Mesothelial cell of epicardium (in vitro differentiated cells): ENCODE results near the gene CARD9. TPM values are rescaled to one million over a fixed set of nuclear protein-coding genes. Genes with fewer than 3 reads are reported as not detected.

Source experiments
- DNase-seq, 2 experiments: peaks; one replicate each; pipeline ENCODE4 v3.0.0; 2021; ENCODE audit warnings: low spot score in 2 of 2; ENCODE audit not compliant: unreplicated experiment in 2 of 2
- H3K27ac Mint-ChIP-seq: 2 replicates; pipeline ENCODE4 v1.8.0; 2021; ENCODE audit warnings: mixed read lengths
- H3K27me3 Mint-ChIP-seq: 2 replicates; pipeline ENCODE4 v1.8.0; 2021; ENCODE audit warnings: low read depth, mixed read lengths
- H3K36me3 Mint-ChIP-seq: 2 replicates; pipeline ENCODE4 v1.8.0; 2021; ENCODE audit warnings: mixed read lengths
- H3K4me1 Mint-ChIP-seq: 2 replicates; pipeline ENCODE4 v1.8.0; 2021; ENCODE audit warnings: mixed read lengths
- H3K4me3 Mint-ChIP-seq: 2 replicates; pipeline ENCODE4 v1.8.0; 2021; ENCODE audit warnings: mild to moderate bottlenecking, moderate library complexity, mixed read lengths
- H3K9me3 Mint-ChIP-seq: 2 replicates; pipeline ENCODE4 v1.8.0; 2021; ENCODE audit warnings: mixed read lengths
- total RNA-seq: library from RNA; stranded (reverse); gene quantifications from 3 replicates; pipeline ENCODE4 v1.2.1, GENCODE V29; 2021
- TF ChIP-seq, protein P1 (sequence below): fragments of 200-600 bp; sonication (generic); IDR thresholded peaks from one replicate; pipeline ENCODE4 v1.5.0; 2021; ENCODE audit warnings: antibody characterized with exemption; ENCODE audit not compliant: unreplicated experiment

The CARD9 gene
- total RNA-seq, 1 donor from 2014 or later = 4.9 TPM

DNA sequence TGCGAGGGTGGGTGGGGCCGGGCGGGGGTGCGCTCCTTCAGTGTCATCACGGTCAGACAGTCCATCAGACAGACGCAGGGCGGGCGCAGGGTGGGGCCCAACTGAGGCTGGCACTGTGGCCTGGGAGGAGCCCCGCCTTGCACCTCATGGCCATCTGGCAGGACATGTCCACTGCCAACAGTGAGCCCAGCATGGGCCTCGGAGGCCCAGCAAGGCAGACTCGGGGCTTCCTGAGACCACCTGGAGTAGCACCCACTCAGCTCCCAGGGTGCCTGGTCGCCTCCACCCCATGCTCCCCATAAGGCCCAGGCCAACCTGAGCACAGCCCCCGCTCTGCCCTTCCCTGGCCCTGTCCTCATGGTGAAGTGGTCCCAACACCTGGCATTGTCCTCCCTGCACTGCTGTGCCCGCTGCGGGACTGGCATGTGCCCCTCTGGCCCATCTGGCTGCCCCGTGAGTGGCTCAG lies 54.7 kb downstream of the CARD9 start:
- peaks cover 3% of the 10 kb centered on the region for H3K4me1 Mint-ChIP-seq
- no peak overlapping the region for H3K4me3 Mint-ChIP-seq
- peaks cover 25% of the 10 kb centered on the region for H3K9me3 Mint-ChIP-seq
- TF ChIP-seq, protein P1, sequence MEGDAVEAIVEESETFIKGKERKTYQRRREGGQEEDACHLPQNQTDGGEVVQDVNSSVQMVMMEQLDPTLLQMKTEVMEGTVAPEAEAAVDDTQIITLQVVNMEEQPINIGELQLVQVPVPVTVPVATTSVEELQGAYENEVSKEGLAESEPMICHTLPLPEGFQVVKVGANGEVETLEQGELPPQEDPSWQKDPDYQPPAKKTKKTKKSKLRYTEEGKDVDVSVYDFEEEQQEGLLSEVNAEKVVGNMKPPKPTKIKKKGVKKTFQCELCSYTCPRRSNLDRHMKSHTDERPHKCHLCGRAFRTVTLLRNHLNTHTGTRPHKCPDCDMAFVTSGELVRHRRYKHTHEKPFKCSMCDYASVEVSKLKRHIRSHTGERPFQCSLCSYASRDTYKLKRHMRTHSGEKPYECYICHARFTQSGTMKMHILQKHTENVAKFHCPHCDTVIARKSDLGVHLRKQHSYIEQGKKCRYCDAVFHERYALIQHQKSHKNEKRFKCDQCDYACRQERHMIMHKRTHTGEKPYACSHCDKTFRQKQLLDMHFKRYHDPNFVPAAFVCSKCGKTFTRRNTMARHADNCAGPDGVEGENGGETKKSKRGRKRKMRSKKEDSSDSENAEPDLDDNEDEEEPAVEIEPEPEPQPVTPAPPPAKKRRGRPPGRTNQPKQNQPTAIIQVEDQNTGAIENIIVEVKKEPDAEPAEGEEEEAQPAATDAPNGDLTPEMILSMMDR = no peak
- no peaks in the 10 kb centered on the region for H3K36me3 Mint-ChIP-seq
- no peak overlapping the region for H3K27ac Mint-ChIP-seq
- H3K27me3 Mint-ChIP-seq = no peaks in the 10 kb centered on the region
- no peak for DNase-seq

DNA sequence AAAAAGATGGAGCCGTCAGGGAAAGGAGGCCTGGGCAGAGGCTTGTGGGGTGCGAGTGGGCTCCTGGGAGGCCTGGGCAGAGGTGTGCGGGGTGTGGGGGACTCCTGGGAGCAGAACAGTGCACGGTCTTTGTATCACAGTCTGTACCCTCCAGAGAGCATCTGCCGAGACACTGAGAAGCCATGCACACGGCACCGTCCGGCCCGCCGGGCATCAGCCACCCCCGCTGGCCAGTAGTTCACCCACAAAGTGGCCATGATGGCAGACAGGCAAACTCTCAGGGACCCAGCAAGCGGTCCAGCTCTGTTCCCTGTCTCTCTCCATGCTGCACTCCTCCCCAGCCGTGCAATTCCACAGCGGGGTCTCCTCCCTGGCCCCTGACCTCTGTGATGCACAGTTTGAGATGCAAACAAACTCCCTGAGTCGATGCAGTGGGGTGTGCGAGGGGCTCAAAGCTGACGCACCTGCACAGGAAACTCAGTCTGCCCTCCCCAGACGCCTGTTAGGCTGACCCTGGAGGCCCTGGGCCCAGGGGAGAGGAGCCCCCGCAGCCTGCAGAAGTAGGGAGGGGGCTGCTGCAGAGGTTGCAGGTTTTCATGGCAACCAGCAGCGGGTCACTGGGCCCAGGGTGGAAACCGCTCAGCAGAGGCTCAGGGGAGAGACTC lies 55.2 kb downstream of the CARD9 start:
- Mint-ChIP-seq H3K27ac (no peak overlapping the region), H3K4me1 (no peaks in the 10 kb centered on the region), H3K9me3 (peaks cover 25% of the 10 kb centered on the region), H3K27me3 (no peaks in the 10 kb centered on the region), H3K36me3 (no peaks in the 10 kb centered on the region), H3K4me3 (no peak overlapping the region)
- TF ChIP-seq, protein P1 = no peak
- DNase-seq = no peak

DNA sequence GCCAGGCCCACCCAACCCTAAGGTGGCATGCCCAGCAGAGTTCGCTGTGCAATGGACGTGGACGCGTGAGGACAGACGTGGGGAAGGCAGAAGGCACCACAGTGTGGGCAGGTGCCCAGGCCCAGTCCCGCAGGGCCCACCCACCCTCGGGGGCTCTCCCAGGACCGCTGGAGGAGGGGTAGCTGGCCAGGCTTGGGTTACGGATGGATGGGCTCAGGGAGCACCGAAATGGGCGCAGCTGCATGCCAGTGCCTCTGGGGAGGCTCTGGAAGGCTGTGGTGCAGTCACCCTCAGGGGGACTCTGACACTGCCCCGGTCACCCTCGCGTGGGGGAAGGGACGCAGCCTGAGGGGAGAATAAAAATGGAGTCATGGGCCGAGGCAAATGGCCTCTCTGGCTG lies 55.8 kb downstream of the CARD9 start:
- H3K27ac Mint-ChIP-seq = no peak overlapping the region
- no peaks in the 10 kb centered on the region for H3K27me3 Mint-ChIP-seq
- H3K9me3 Mint-ChIP-seq = peaks cover 25% of the 10 kb centered on the region
- TF ChIP-seq, protein P1 = no peak
- H3K4me1 Mint-ChIP-seq = no peaks in the 10 kb centered on the region
- DNase-seq = no peak
- H3K36me3 Mint-ChIP-seq = no peaks in the 10 kb centered on the region
- H3K4me3 Mint-ChIP-seq = no peak overlapping the region

DNA sequence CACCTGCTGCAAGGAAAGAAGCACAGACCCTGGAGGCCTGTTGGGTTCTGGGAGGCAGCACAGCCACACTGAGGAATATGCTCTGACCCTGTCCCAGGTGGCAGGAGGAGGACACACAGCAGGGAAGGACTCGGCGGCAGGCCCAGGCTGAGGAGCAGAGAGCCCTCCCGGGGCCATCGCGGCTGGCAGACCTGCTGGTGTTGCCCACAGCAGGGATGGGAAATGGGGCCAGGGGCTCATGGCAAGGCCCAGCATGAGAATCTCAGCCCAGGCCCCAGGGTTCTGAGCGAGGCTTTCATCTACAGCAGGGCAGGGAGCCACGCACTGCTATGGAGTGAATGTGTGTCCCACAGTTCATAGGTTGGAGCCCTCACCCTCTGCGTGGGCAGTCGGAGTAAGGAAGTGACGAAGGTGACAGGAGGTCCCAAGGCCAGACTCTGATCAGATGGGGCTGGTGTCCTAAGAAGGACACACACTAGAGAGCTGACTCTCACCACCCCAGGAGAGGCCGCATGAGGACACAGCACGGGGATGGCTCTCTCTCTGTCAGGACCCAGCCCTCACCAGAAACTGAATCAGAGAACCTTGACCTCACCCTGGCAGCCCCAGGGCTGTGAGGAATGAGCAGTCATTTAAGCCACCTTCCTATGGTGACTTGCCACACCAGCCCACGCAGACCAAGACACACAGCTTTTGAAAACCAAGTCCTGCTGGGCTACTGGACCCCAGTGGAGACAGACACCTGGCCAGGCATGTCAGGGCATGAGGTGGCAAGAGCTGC lies 56.4 kb downstream of the CARD9 start:
- Mint-ChIP-seq H3K27ac (no peak overlapping the region), H3K9me3 (peaks cover 25% of the 10 kb centered on the region), H3K36me3 (no peaks in the 10 kb centered on the region), H3K4me3 (no peak overlapping the region), H3K27me3 (no peaks in the 10 kb centered on the region), H3K4me1 (no peaks in the 10 kb centered on the region)
- TF ChIP-seq, protein P1 = no peak
- no peak for DNase-seq

DNA sequence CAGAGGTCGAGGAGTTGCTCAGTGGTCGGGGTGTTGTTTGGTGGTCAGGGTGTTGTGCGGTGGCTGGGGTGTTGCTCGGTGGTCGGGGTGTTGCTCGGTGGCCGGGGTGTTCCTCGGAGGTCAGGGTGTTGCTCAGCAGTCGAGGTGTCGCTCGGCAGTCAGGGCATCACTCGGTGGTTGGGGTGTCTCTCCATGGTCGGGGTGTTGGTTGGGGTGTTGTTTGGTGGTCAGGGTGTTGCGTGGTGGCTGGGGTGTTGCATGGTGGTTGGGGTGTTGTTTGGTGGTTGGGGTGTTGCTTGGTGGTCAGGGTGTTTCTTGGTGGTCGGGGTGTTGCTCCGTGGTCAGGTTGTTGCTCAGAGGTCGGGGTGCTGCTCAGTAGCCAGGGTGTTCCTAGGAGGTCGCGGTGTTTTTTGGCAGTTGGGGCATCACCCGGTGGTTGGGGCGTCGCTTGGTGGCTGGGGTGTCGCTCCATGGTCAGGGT lies 57.2 kb downstream of the CARD9 start:
- TF ChIP-seq, protein P1 = no peak
- Mint-ChIP-seq H3K27ac (no peak overlapping the region), H3K27me3 (no peaks in the 10 kb centered on the region), H3K4me1 (no peaks in the 10 kb centered on the region), H3K9me3 (peaks cover 23% of the 10 kb centered on the region), H3K4me3 (no peak overlapping the region), H3K36me3 (no peaks in the 10 kb centered on the region)
- DNase-seq = no peak
